GM21367 (cell line): ENCODE data around the gene FAM187B.
"Not testable (repeated sequence)": the region's sequence is repeated elsewhere in the genome, so short reads cannot be mapped to it uniquely, and the experiment has no call there.

ENCODE experiments used
- ATAC-seq: cut with Tn5 transposase; IDR thresholded peaks from one replicate; pipeline ENCODE4 v1.9.1; 2021; ENCODE audit not compliant: unreplicated experiment

FAM187B gene

GRCh38 chr19:35262101-35262761 lies 33.7 kb upstream of the FAM187B start:
- no peak for ATAC-seq

GRCh38 chr19:35261356-35262100 lies 33.0 kb upstream of the FAM187B start:
- no peak for ATAC-seq

- no peak for ATAC-seq
These were observed 32.3 kb upstream of the FAM187B start for GRCh38 chr19:35260694-35261304.

- ATAC-seq, result no peak
These were observed 28.5 kb upstream of the FAM187B start for GRCh38 chr19:35257113-35257461.

GRCh38 chr19:35256566-35256965 lies 28.0 kb upstream of the FAM187B start:
- no peak for ATAC-seq

GRCh38 chr19:35254341-35255297 lies 26.1 kb upstream of the FAM187B start:
- no peak for ATAC-seq

- no peak for ATAC-seq
These were observed 25.1 kb upstream of the FAM187B start for GRCh38 chr19:35253316-35254286.

GRCh38 chr19:35251456-35251855 lies 22.9 kb upstream of the FAM187B start:
- ATAC-seq, result no peak

- ATAC-seq, result no peak
These were observed 21.5 kb upstream of the FAM187B start for GRCh38 chr19:35249848-35250711.

GRCh38 chr19:35249146-35249847 lies 20.8 kb upstream of the FAM187B start:
- ATAC-seq, result no peak

- peak; percentile 66 for ATAC-seq
These were observed 20.0 kb upstream of the FAM187B start, which contains the start of gene LSR for GRCh38 chr19:35248310-35249145. TSS of gene LSR (plus strand) at chr19:35249002. CDS start at chr19:35249023, 21 bp downstream.

- no peak for ATAC-seq
These were observed 19.2 kb upstream of the FAM187B start for GRCh38 chr19:35247526-35248309.

GRCh38 chr19:35246466-35247092 lies 18.0 kb upstream of the FAM187B start:
- no peak for ATAC-seq

- ATAC-seq, result no peak
These were observed 12.9 kb upstream of the FAM187B start for GRCh38 chr19:35241417-35241816.

- no peak for ATAC-seq
These were observed 11.8 kb upstream of the FAM187B start for GRCh38 chr19:35240327-35240726.

- not testable (repeated sequence) for ATAC-seq
These were observed 11.1 kb upstream of the FAM187B start for GRCh38 chr19:35239597-35239996.
